Body of pancreas (tissue), 4 donors: Measurements from ENCODE around the gene LRRC28. TPM values are rescaled to one million over a fixed set of nuclear protein-coding genes. Genes with fewer than 3 reads are reported as not detected.

Experiments used
- ATAC-seq: fragments of 150-250 bp; one replicate; pipeline ENCODE4 v1.9.1; 2016
- DNase-seq, 4 donors: peaks; one replicate each; pipeline ENCODE4 v3.0.0-alpha.2; 2019
- H3K27ac ChIP-seq, 4 donors: fragments of 200-600 bp; sonication (generic); 1 replicate in 3 of 4; 2 replicates in 1 of 4; pipeline versions ENCODE4 v1.5.1 to v1.6.1; 2016 to 2019; ENCODE audit warnings: mild to moderate bottlenecking in 1 of 4, mixed read lengths in 1 of 4, moderate library complexity in 1 of 4
- H3K27me3 ChIP-seq, 2 donors: fragments of 200-600 bp; sonication (generic); one replicate each; pipeline ENCODE4 v1.6.0; 2016; ENCODE audit warnings: mild to moderate bottlenecking in 1 of 2
- H3K36me3 ChIP-seq, 2 donors: fragments of 200-600 bp; sonication (generic); replicated peaks in 1 of 2; 2 replicates each; pipeline ENCODE4 v1.5.1; 2016; ENCODE audit warnings: low read depth in 2 of 2; ENCODE audit not compliant: insufficient read depth in 1 of 2
- H3K4me1 ChIP-seq: fragments of 200-600 bp; sonication (generic); one replicate; pipeline ENCODE4 v1.6.0; 2016
- H3K4me3 ChIP-seq, 2 donors: fragments of 200-600 bp; sonication (generic); 1 replicate in 1 of 2; 2 replicates in 1 of 2; pipeline ENCODE4 v1.5.1; 2016 to 2019
- H3K9me3 ChIP-seq, 3 donors: fragments of 200-600 bp; sonication (generic); 1 replicate in 2 of 3; 2 replicates in 1 of 3; pipeline ENCODE4 v1.5.1; 2016
- CTCF ChIP-seq, 7 experiments: fragments of 450-650 bp in 4 of 7; fragments of 200-600 bp in 3 of 7; sonication (generic) in 3 of 7; IDR thresholded peaks; one replicate each; pipeline ENCODE4 v1.5.1; 2016 to 2019; ENCODE audit warnings: antibody characterized with exemption in 7 of 7
- POLR2A ChIP-seq, 3 donors: fragments of 450-650 bp; IDR thresholded peaks; one replicate each; pipeline ENCODE4 v1.6.1; 2016; ENCODE audit warnings: antibody characterized with exemption in 3 of 3, mild to moderate bottlenecking in 2 of 3
- WGBS, 2 donors: methylation state at CpG; one replicate each; pipeline ENCODE4 v1.1.5; 2017; 5-methylcytosine and 5-hydroxymethylcytosine counted together
- intact Hi-C: fragments of 100-400 bp; cut with DNase I; formaldehyde crosslinking; loops from one replicate; pipeline ENCODE4 v1.15.1; 2023
- total RNA-seq, 2 donors: library from RNA; depleted of rRNA; stranded (reverse); fragments of >200 nt; gene quantifications; one replicate each; pipeline ENCODE4 v1.1.0, GENCODE V29; 2016

The LRRC28 gene
- 10 to 100 TPM; 13.0 to 59.3 TPM for total RNA-seq

- 0% methylated on average over 41 to 78 of the region's 90 CpGs for WGBS, 2 donors
- intact Hi-C loops, result no loop called here
- Histone ChIP-seq H3K9me3 (no peaks in the 10 kb centered on the region), H3K27ac (peak within 1 kb of the TSS; percentile 86 to 97 (median 92)), H3K4me1 (peaks cover 56% of the 10 kb centered on the region), H3K4me3 (peak within 1 kb of the TSS; percentile 33 to 82), H3K36me3 (no peaks in the 10 kb centered on the region), H3K27me3 (no peaks in the 10 kb centered on the region)
- TF ChIP-seq POLR2A (IDR thresholded peaks at IDR 0.05) (peak; percentile 86 to 95 (median 93)), CTCF (IDR thresholded peaks at IDR 0.05) (peak in 1 of 7 experiments; percentile 1)
- DNase-seq, result peak; percentile 99
- ATAC-seq, result peak; percentile 95
These were observed at the start of gene LRRC28 for GRCh38 chr15:99250857-99251841. LRRC28 (plus strand) TSS chr15:99251481; CDS start chr15:99255958, 4,477 bp downstream.

- Histone ChIP-seq H3K4me3 (no peak overlapping the region), H3K36me3 (peaks cover 0 to 4% of the 10 kb centered on the region in 2 donors), H3K9me3 (no peaks in the 10 kb centered on the region), H3K4me1 (no peaks in the 10 kb centered on the region), H3K27me3 (no peaks in the 10 kb centered on the region), H3K27ac (peak overlapping the region in 1 of 4 donors; percentile 32)
- WGBS, 2 donors, result 52 to 62% methylated on average over 2 of the region's 2 CpGs
- intact Hi-C loops, result no loop called here
- no peak for TF ChIP-seq CTCF (IDR thresholded peaks at IDR 0.05)
- no peak for TF ChIP-seq POLR2A (IDR thresholded peaks at IDR 0.05)
- ATAC-seq (no peak), DNase-seq (no peak)
These were observed 49.1 kb upstream of the LRRC28 start for GRCh38 chr15:99202176-99202552.

- ATAC-seq (no peak), DNase-seq (no peak)
- TF ChIP-seq POLR2A (IDR thresholded peaks at IDR 0.05), result no peak
- TF ChIP-seq CTCF (IDR thresholded peaks at IDR 0.05), result no peak
- Histone ChIP-seq H3K4me1 (no peaks in the 10 kb centered on the region), H3K9me3 (no peaks in the 10 kb centered on the region), H3K27ac (no peak overlapping the region), H3K27me3 (no peaks in the 10 kb centered on the region), H3K4me3 (no peak overlapping the region), H3K36me3 (no peaks in the 10 kb centered on the region)
- intact Hi-C loops, result no loop called here
- WGBS, 2 donors, result 83 to 93% methylated on average over 3 of the region's 3 CpGs
These were observed 43.6 kb upstream of the LRRC28 start for GRCh38 chr15:99207672-99208071.

GRCh38 chr15:99209326-99209725, 42.0 kb upstream of the LRRC28 start:
- intact Hi-C loops, result no loop called here
- no peaks in the 10 kb centered on the region for H3K36me3 ChIP-seq
- WGBS, 2 donors, result 80 to 92% methylated on average over 2 of the region's 2 CpGs
- no peak for ATAC-seq
- no peak overlapping the region for H3K4me3 ChIP-seq
- DNase-seq, result no peak
- no peaks in the 10 kb centered on the region for H3K4me1 ChIP-seq
- TF ChIP-seq CTCF (IDR thresholded peaks at IDR 0.05) (no peak), POLR2A (IDR thresholded peaks at IDR 0.05) (no peak)
- H3K27me3 ChIP-seq, result no peaks in the 10 kb centered on the region
- H3K27ac ChIP-seq, result no peak overlapping the region
- no peaks in the 10 kb centered on the region for H3K9me3 ChIP-seq
